ENCODE data around the gene GIPC2. TPM values are rescaled to one million over a fixed set of nuclear protein-coding genes. Genes with fewer than 3 reads are reported as not detected.

GIPC2 gene
- total RNA-seq, 2 donors from 2014 or later: 26.7 to 35.4 TPM

- no peak for DNase-seq
- no peak overlapping the region for H3K9ac ChIP-seq (ENCODE audit: low read depth in 2 of 2, low read length in 2 of 2)
- no peak overlapping the region for H3K4me3 ChIP-seq
- no peaks in the 10 kb centered on the region for H3K9me3 ChIP-seq
- no peaks in the 10 kb centered on the region for H3K27me3 ChIP-seq
- no peaks in the 10 kb centered on the region for H3K36me3 ChIP-seq
- no peak for TF ChIP-seq CTCF (IDR thresholded peaks at IDR 0.05)
- H3K4me1 ChIP-seq: no peaks in the 10 kb centered on the region
- H3K27ac ChIP-seq: no peak overlapping the region
- intact Hi-C loops (cut with DNase I): no loop called here
Measured at GRCh38 chr1:78051005-78051404, 5.2 kb downstream of the GIPC2 start.

- no peak overlapping the region for H3K9ac ChIP-seq (ENCODE audit: low read depth in 2 of 2, low read length in 2 of 2)
- no peak overlapping the region for H3K4me3 ChIP-seq
- TF ChIP-seq CTCF (IDR thresholded peaks at IDR 0.05): no peak
- no peak for DNase-seq
- H3K9me3 ChIP-seq: no peaks in the 10 kb centered on the region
- H3K4me1 ChIP-seq: no peaks in the 10 kb centered on the region
- H3K27ac ChIP-seq: no peak overlapping the region
- intact Hi-C loops (cut with DNase I): no loop called here
- no peaks in the 10 kb centered on the region for H3K27me3 ChIP-seq
- H3K36me3 ChIP-seq: no peaks in the 10 kb centered on the region
Measured at GRCh38 chr1:78052685-78053405, 7.1 kb downstream of the GIPC2 start.

- intact Hi-C loops (cut with DNase I): no loop called here
- TF ChIP-seq CTCF (IDR thresholded peaks at IDR 0.05): no peak
- no peak for DNase-seq
- Histone ChIP-seq H3K27me3 (no peaks in the 10 kb centered on the region), H3K36me3 (no peaks in the 10 kb centered on the region), H3K4me1 (no peaks in the 10 kb centered on the region), H3K27ac (no peak overlapping the region), H3K4me3 (no peak overlapping the region), H3K9ac (ENCODE audit: low read depth in 2 of 2, low read length in 2 of 2) (no peak overlapping the region), H3K9me3 (no peaks in the 10 kb centered on the region)
Measured at GRCh38 chr1:78053498-78053897, 7.7 kb downstream of the GIPC2 start.

GRCh38 chr1:78054559-78054958, 8.8 kb downstream of the GIPC2 start:
- Histone ChIP-seq H3K9ac (ENCODE audit: low read depth in 2 of 2, low read length in 2 of 2) (no peak overlapping the region), H3K4me3 (no peak overlapping the region), H3K27me3 (no peaks in the 10 kb centered on the region), H3K9me3 (no peaks in the 10 kb centered on the region), H3K4me1 (no peaks in the 10 kb centered on the region), H3K36me3 (no peaks in the 10 kb centered on the region), H3K27ac (no peak overlapping the region)
- no peak for DNase-seq
- intact Hi-C loops (cut with DNase I): no loop called here
- TF ChIP-seq CTCF (IDR thresholded peaks at IDR 0.05): no peak

GRCh38 chr1:78054972-78055371, 9.2 kb downstream of the GIPC2 start:
- intact Hi-C loops (cut with DNase I): no loop called here
- DNase-seq: no peak
- Histone ChIP-seq H3K27ac (no peak overlapping the region), H3K9ac (ENCODE audit: low read depth in 2 of 2, low read length in 2 of 2) (no peak overlapping the region), H3K27me3 (no peaks in the 10 kb centered on the region), H3K4me3 (no peak overlapping the region), H3K36me3 (no peaks in the 10 kb centered on the region), H3K4me1 (no peaks in the 10 kb centered on the region), H3K9me3 (no peaks in the 10 kb centered on the region)
- TF ChIP-seq CTCF (IDR thresholded peaks at IDR 0.05): no peak
